ENCODE results near the gene CCL22.

- TF ChIP-seq CTCF (conservative IDR thresholded peaks at IDR 0.05; ENCODE audit: low read length) = no peak
- TF ChIP-seq EZH2phosphoT487 (IDR thresholded peaks at IDR 0.05; ENCODE audit: borderline replicate concordance) = no peak
These were observed 54.7 kb downstream of the CCL22 start for GRCh38 chr16:57413301-57413730.
